IMR-90 (cell line): ENCODE data around the gene USP12. TPM values are rescaled to one million over a fixed set of nuclear protein-coding genes. Genes with fewer than 3 reads are reported as not detected.

Experiments
- ATAC-seq: fragments of 200-7000 bp; cut with Tn5 transposase; 2 replicates; pipeline ENCODE4 v1.9.1; 2020; ENCODE audit warnings: low read depth, mild to moderate bottlenecking, moderate library complexity
- BruUV-seq: library from RNA; stranded (reverse); fragments of 400-500 nt; replicated peaks from 2 replicates; lab custom pipeline; 2021; lab: Mats Ljungman, UMichigan
- CTCF ChIA-PET: fragments of 300-600 bp; formaldehyde crosslinking; extraction: SDS; loops from one replicate; lab custom pipeline; 2021; ENCODE audit warnings: antibody characterized with exemption; lab: Yijun Ruan, JAX
- POLR2A ChIA-PET: fragments of 300-600 bp; sonication (Branson Sonifier 250); formaldehyde crosslinking; loops from one replicate; lab custom pipeline; 2022; ENCODE audit warnings: antibody characterized with exemption; ENCODE audit not compliant: unreplicated experiment; lab: Charles Lee
- DNase-seq: peaks from one replicate; pipeline ENCODE4 v3.0.0; 2013
- H2AFZ ChIP-seq: replicated peaks from 2 replicates; pipeline ENCODE3; 2013; ENCODE audit warnings: low read length, mild to moderate bottlenecking; ENCODE audit not compliant: poor library complexity
- H2AK5ac ChIP-seq: 2 replicates; pipeline ENCODE4 v1.6.1; 2013; ENCODE audit warnings: low read depth, low read length, inconsistent platforms
- H2AK9ac ChIP-seq: replicated peaks from 2 replicates; pipeline ENCODE3; 2013; ENCODE audit warnings: mild to moderate bottlenecking, low read depth, low read length, moderate library complexity; ENCODE audit not compliant: poor library complexity
- H2BK120ac ChIP-seq: 2 replicates; pipeline ENCODE4 v1.6.1; 2013; ENCODE audit warnings: low read depth, low read length, inconsistent platforms
- H2BK15ac ChIP-seq: 3 replicates; pipeline ENCODE4 v1.6.1; 2013; ENCODE audit warnings: low read depth, low read length, inconsistent platforms
- H2BK20ac ChIP-seq: 2 replicates; pipeline ENCODE4 v1.6.1; 2013; ENCODE audit warnings: low read depth, mild to moderate bottlenecking, inconsistent platforms, low read length, moderate library complexity
- H2BK5ac ChIP-seq: 2 replicates; pipeline ENCODE4 v1.6.1; 2013; ENCODE audit warnings: mild to moderate bottlenecking, low read depth, low read length, inconsistent platforms; ENCODE audit not compliant: poor library complexity, severe bottlenecking
- H3K14ac ChIP-seq: replicated peaks from 2 replicates; pipeline ENCODE4 v1.6.1; 2013; ENCODE audit warnings: low read depth, low read length, inconsistent platforms
- H3K18ac ChIP-seq: 2 replicates; pipeline ENCODE4 v1.6.1; 2013; ENCODE audit warnings: low read depth, low read length, control low read depth
- H3K23ac ChIP-seq: 2 replicates; pipeline ENCODE4 v1.6.1; 2013; ENCODE audit warnings: low read depth, low read length, inconsistent platforms
- H3K27ac ChIP-seq: 2 replicates; pipeline ENCODE4 v1.5.1; 2013; ENCODE audit warnings: mild to moderate bottlenecking, control low read depth, low read length; ENCODE audit not compliant: insufficient read depth
- H3K27me3 ChIP-seq: 2 replicates; pipeline ENCODE4 v1.6.1; 2013; ENCODE audit warnings: low read length; ENCODE audit not compliant: control insufficient read depth, insufficient read depth
- H3K36me3 ChIP-seq: 2 replicates; pipeline ENCODE4 v1.6.1; 2013; ENCODE audit warnings: low read length, mixed read lengths; ENCODE audit not compliant: control insufficient read depth, insufficient read depth
- H3K4ac ChIP-seq: 2 replicates; pipeline ENCODE4 v1.6.1; 2013; ENCODE audit warnings: low read depth, low read length, inconsistent platforms
- H3K4me1 ChIP-seq: 2 replicates; pipeline ENCODE4 v1.6.1; 2013; ENCODE audit warnings: low read length, mixed read lengths; ENCODE audit not compliant: control insufficient read depth, insufficient read depth
- H3K4me2 ChIP-seq: 2 replicates; pipeline ENCODE4 v1.6.1; 2013; ENCODE audit warnings: low read depth, mild to moderate bottlenecking, control low read depth, low read length, moderate library complexity
- H3K4me3 ChIP-seq: 2 replicates; pipeline ENCODE4 v1.5.1; 2013; ENCODE audit warnings: low read depth, mild to moderate bottlenecking, control low read depth, low read length, moderate library complexity; ENCODE audit not compliant: insufficient read depth
- H3K56ac ChIP-seq: 2 replicates; pipeline ENCODE4 v1.6.1; 2013; ENCODE audit warnings: low read length, inconsistent platforms; ENCODE audit not compliant: insufficient read depth; ENCODE audit errors: extremely low read depth
- H3K79me1 ChIP-seq, 2 experiments: 2 replicates each; pipeline ENCODE4 v1.6.1; 2013; ENCODE audit warnings: low read length in 2 of 2, inconsistent platforms in 1 of 2, low read depth in 1 of 2
- H3K9ac ChIP-seq: 2 replicates; pipeline ENCODE4 v1.6.1; 2013; ENCODE audit warnings: low read depth, low read length, control low read depth
- H3K9me1 ChIP-seq: 2 replicates; pipeline ENCODE4 v1.6.1; 2013; ENCODE audit warnings: low read length, inconsistent platforms; ENCODE audit not compliant: insufficient read depth
- H3K9me3 ChIP-seq: 2 replicates; pipeline ENCODE4 v1.6.1; 2013; ENCODE audit warnings: low read length; ENCODE audit not compliant: control insufficient read depth, insufficient read depth
- H4K20me1 ChIP-seq: 2 replicates; pipeline ENCODE4 v1.6.1; 2013; ENCODE audit warnings: low read length, inconsistent platforms; ENCODE audit not compliant: insufficient read depth
- H4K5ac ChIP-seq: 2 replicates; pipeline ENCODE4 v1.6.1; 2013; ENCODE audit warnings: mild to moderate bottlenecking, low read depth, low read length, control low read depth
- H4K8ac ChIP-seq, 2 experiments: 2 replicates each; pipeline ENCODE4 v1.6.1; 2013; ENCODE audit warnings: low read depth in 2 of 2, low read length in 2 of 2, control low read depth in 1 of 2, inconsistent platforms in 1 of 2
- H4K91ac ChIP-seq: 2 replicates; pipeline ENCODE4 v1.6.1; 2013; ENCODE audit warnings: low read depth, low read length, inconsistent platforms; ENCODE audit not compliant: insufficient read depth
- BHLHE40 ChIP-seq: fragments of 150-350 bp; IDR thresholded peaks from 2 replicates; pipeline ENCODE4 v1.6.1; 2016; ENCODE audit warnings: mild to moderate bottlenecking, low read depth, low read length
- CEBPB ChIP-seq: IDR thresholded peaks from 2 replicates; pipeline ENCODE4 v1.6.1; 2012; ENCODE audit warnings: low read depth, low read length, improper control_type of control experiment
- CHD1 ChIP-seq: IDR thresholded peaks from 2 replicates; pipeline ENCODE4 v1.6.1; 2012; ENCODE audit warnings: low read depth, low read length, improper control_type of control experiment
- FOS ChIP-seq: fragments of 150-350 bp; IDR thresholded peaks from 2 replicates; pipeline ENCODE4 v1.6.1; 2016; ENCODE audit warnings: low read depth, low read length
- MAFK ChIP-seq: IDR thresholded peaks from 2 replicates; pipeline ENCODE4 v1.6.1; 2012; ENCODE audit warnings: low read depth, low read length, improper control_type of control experiment
- MAZ ChIP-seq: IDR thresholded peaks from 2 replicates; pipeline ENCODE4 v1.6.1; 2012; ENCODE audit warnings: low read depth, mild to moderate bottlenecking, low read length, improper control_type of control experiment, moderate library complexity, borderline replicate concordance
- NFE2L2 ChIP-seq: fragments of 150-350 bp; IDR thresholded peaks from 2 replicates; pipeline ENCODE4 v1.6.1; 2016; ENCODE audit warnings: low read depth, mild to moderate bottlenecking, low read length
- POLR2A ChIP-seq: IDR thresholded peaks from 2 replicates; pipeline ENCODE4 v1.6.1; 2012; ENCODE audit warnings: mild to moderate bottlenecking, low read depth, low read length
- RAD21 ChIP-seq: IDR thresholded peaks from 2 replicates; pipeline ENCODE4 v1.6.1; 2012; ENCODE audit warnings: low read length, improper control_type of control experiment
- RCOR1 ChIP-seq: IDR thresholded peaks from 2 replicates; pipeline ENCODE4 v1.6.1; 2012; ENCODE audit warnings: mild to moderate bottlenecking, low read length, improper control_type of control experiment; ENCODE audit not compliant: insufficient replicate concordance
- SMC3 ChIP-seq: fragments of 150-350 bp; IDR thresholded peaks from 2 replicates; pipeline ENCODE4 v1.6.1; 2016; ENCODE audit warnings: low read depth, mild to moderate bottlenecking, antibody characterized with exemption, low read length, moderate library complexity
- USF2 ChIP-seq: fragments of 150-350 bp; IDR thresholded peaks from 2 replicates; pipeline ENCODE4 v1.6.1; 2017; ENCODE audit warnings: mild to moderate bottlenecking, antibody characterized with exemption, low read length, low read depth
- WGBS, 2 experiments: methylation state at CpG; one replicate each; pipeline versions ENCODE4 v1.1.5 to v1.1.7; 2013; ENCODE audit warnings: missing lambda C conversion rate in 2 of 2; ENCODE audit not compliant: insufficient read length in 1 of 2; ENCODE audit errors: extremely low coverage in 2 of 2; 5-methylcytosine and 5-hydroxymethylcytosine counted together
- dilution Hi-C: fragments of 300-500 bp; cut with HindIII; formaldehyde crosslinking; loops from one replicate; pipeline ENCODE4 v1.14.3; 2018; ENCODE audit warnings: low sequenced_read_pairs; ENCODE audit not compliant: unreplicated experiment
- in situ Hi-C: fragments of 300-500 bp; cut with MboI; formaldehyde crosslinking; loops from 3 replicates; pipeline ENCODE4 v1.14.3; 2019; ENCODE audit warnings: low sequenced_read_pairs, inconsistent platforms, mixed read lengths
- intact Hi-C: fragments of 100-400 bp; cut with micrococcal nuclease; formaldehyde crosslinking; loops from 2 replicates; pipeline ENCODE4 v1.10.0; 2022
- polyA plus RNA-seq, 3 experiments: library from polyadenylated mRNA; depleted of rRNA; stranded (reverse); fragments of >200 nt; gene quantifications; 2 replicates each; pipeline ENCODE4 v1.2.3, GENCODE V29; 2012; ENCODE audit warnings: low replicate concordance in 1 of 3
- total RNA-seq: library from RNA; depleted of rRNA; stranded (reverse); fragments of >200 nt; gene quantifications from 2 replicates; pipeline ENCODE4 v1.2.3, GENCODE V29; 2012
- TF ChIP-seq, protein P1 (sequence below): fragments of 150-350 bp; IDR thresholded peaks from 2 replicates; pipeline ENCODE4 v1.6.1; 2016; ENCODE audit warnings: low read depth, mild to moderate bottlenecking, low read length, moderate library complexity, borderline replicate concordance
- TF ChIP-seq, protein P2 (sequence below): conservative IDR thresholded peaks from 2 replicates; pipeline ENCODE4 v1.5.1; 2012; ENCODE audit warnings: mild to moderate bottlenecking, low read depth, low read length, improper control_type of control experiment

Gene USP12
- total and polyA plus RNA-seq, 2 of the 4 experiments (the other 2 are of a cell fraction): 11.8 to 16.5 TPM

- TF ChIP-seq USF2 (no peak), SMC3 (0 out of 2 replicates have a peak, but pooled peaks have one; percentile 17), CHD1 (no peak; the same call in 1 of the 2 replicates)
These were observed at the start of gene USP12 (continued) for GRCh38 chr13:27171244-27171826.

DNA sequence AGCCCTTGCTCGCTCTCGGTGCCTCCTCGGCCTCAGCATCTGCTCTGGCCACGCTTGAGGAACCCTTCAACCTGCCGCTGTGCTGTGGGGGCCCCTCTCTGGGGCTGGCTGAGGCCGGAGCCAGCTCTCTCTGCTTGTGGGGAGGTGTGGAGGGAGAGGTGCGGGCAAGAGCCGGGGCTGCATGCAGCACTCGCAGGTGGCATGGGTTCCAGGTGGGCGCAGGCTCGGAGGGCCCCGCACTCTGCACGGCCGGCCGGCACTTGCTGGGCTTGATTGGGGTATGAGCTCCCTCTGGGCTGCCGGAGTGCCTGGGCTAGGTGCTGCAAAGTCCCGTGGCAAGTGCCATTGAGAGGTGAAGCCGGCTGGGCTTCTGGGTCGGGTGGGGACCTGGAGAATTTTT lies 48.0 kb upstream of the USP12 start:
- no peak overlapping the region for H3K56ac ChIP-seq
- no peak overlapping the region for H2AK5ac ChIP-seq
- H2AFZ ChIP-seq: no peak overlapping the region
- in situ Hi-C loops (no loop called here), intact Hi-C loops (loop anchor here (5.0 kb wide), 1 partner anchor 37 kb away; no protein-coding TSS in a partner anchor), dilution Hi-C loops (no loop called here)
- H2AK9ac ChIP-seq: no peak overlapping the region
- H3K18ac ChIP-seq: no peak overlapping the region
- H3K4me3 ChIP-seq: no peak overlapping the region
- H3K14ac ChIP-seq: no peak overlapping the region
- no peaks in the 10 kb centered on the region for H3K4me1 ChIP-seq
- no peak overlapping the region for H2BK5ac ChIP-seq
- H3K23ac ChIP-seq: no peak overlapping the region
- H4K5ac ChIP-seq: no peak overlapping the region
- H3K79me1 ChIP-seq: no peaks in the 10 kb centered on the region
- BruUV-seq: no TSS peak
- POLR2A ChIA-PET: no interaction called here
- H3K27ac ChIP-seq: no peak overlapping the region
- CTCF ChIA-PET: no interaction called here
- H4K91ac ChIP-seq: no peak overlapping the region
- no peak for ATAC-seq
- no peak overlapping the region for H4K8ac ChIP-seq
- 83% methylated on average over 6 of the region's 19 CpGs; no CpG with 5 or more reads in 1 of the 2 experiments for WGBS, 2 experiments
- no peaks in the 10 kb centered on the region for H3K36me3 ChIP-seq
- H3K27me3 ChIP-seq: no peaks in the 10 kb centered on the region; the same call in 1 of the 2 replicates
- no peak overlapping the region for H2BK15ac ChIP-seq
- DNase-seq: no peak
- no peak overlapping the region for H3K9ac ChIP-seq
- no peak overlapping the region for H3K4me2 ChIP-seq
- no peak overlapping the region for H2BK120ac ChIP-seq
- no peaks in the 10 kb centered on the region for H3K9me3 ChIP-seq
- no peaks in the 10 kb centered on the region for H4K20me1 ChIP-seq
- H3K9me1 ChIP-seq: no peaks in the 10 kb centered on the region
- H2BK20ac ChIP-seq: no peak overlapping the region
- H3K4ac ChIP-seq: no peak overlapping the region
- TF ChIP-seq RCOR1 (no peak), MAFK (no peak), SMC3 (no peak), POLR2A (no peak), RAD21 (no peak), MAZ (no peak), BHLHE40 (no peak), CEBPB (no peak), FOS (no peak), NFE2L2 (no peak)
- TF ChIP-seq, protein P1, sequence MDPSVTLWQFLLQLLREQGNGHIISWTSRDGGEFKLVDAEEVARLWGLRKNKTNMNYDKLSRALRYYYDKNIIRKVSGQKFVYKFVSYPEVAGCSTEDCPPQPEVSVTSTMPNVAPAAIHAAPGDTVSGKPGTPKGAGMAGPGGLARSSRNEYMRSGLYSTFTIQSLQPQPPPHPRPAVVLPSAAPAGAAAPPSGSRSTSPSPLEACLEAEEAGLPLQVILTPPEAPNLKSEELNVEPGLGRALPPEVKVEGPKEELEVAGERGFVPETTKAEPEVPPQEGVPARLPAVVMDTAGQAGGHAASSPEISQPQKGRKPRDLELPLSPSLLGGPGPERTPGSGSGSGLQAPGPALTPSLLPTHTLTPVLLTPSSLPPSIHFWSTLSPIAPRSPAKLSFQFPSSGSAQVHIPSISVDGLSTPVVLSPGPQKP: no peak
- TF ChIP-seq, protein P2, sequence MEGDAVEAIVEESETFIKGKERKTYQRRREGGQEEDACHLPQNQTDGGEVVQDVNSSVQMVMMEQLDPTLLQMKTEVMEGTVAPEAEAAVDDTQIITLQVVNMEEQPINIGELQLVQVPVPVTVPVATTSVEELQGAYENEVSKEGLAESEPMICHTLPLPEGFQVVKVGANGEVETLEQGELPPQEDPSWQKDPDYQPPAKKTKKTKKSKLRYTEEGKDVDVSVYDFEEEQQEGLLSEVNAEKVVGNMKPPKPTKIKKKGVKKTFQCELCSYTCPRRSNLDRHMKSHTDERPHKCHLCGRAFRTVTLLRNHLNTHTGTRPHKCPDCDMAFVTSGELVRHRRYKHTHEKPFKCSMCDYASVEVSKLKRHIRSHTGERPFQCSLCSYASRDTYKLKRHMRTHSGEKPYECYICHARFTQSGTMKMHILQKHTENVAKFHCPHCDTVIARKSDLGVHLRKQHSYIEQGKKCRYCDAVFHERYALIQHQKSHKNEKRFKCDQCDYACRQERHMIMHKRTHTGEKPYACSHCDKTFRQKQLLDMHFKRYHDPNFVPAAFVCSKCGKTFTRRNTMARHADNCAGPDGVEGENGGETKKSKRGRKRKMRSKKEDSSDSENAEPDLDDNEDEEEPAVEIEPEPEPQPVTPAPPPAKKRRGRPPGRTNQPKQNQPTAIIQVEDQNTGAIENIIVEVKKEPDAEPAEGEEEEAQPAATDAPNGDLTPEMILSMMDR: no peak
